ENCODE measurements around the gene HS3ST5. TPM values are rescaled to one million over a fixed set of nuclear protein-coding genes. Genes with fewer than 3 reads are reported as not detected.

Gene HS3ST5
- total and polyA plus RNA-seq, 9 donors = 0.08 TPM; not detected in 8

DNA sequence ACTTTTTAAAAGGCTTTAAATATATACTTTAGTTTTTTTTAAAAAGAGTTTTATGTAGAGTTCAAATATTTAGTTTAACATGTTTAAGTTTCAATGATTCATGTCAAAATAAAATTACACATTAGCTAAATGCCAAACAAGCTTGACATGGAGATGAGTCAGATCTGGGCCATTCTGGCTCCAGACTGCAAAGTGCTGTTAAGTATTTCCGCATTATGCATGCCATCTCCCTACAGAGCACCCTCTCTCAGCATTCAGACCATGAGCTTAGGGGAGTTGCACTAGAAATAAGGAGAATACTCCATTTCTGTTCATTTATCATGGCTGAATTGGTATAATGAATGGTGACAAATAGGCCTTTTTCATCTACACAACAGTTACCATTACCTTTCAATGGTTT, 21.5 kb upstream of the HS3ST5 start:
- DNase-seq = no peak
- no peaks in the 10 kb centered on the region for H3K27me3 ChIP-seq
- no peaks in the 10 kb centered on the region for H3K9me3 ChIP-seq
- 91 to 93% (median 91%) methylated on average over 1 of the region's 1 CpG for WGBS, 3 donors
- H3K27ac ChIP-seq = no peak overlapping the region
- TF ChIP-seq POLR2A (IDR thresholded peaks at IDR 0.05) = no peak
- no peak overlapping the region for H3K4me3 ChIP-seq
- intact Hi-C loops (cut with DNase I) = no loop called here
- H3K4me1 ChIP-seq (ENCODE audit: insufficient read depth) = no peaks in the 10 kb centered on the region
- no peaks in the 10 kb centered on the region for H3K36me3 ChIP-seq

DNA sequence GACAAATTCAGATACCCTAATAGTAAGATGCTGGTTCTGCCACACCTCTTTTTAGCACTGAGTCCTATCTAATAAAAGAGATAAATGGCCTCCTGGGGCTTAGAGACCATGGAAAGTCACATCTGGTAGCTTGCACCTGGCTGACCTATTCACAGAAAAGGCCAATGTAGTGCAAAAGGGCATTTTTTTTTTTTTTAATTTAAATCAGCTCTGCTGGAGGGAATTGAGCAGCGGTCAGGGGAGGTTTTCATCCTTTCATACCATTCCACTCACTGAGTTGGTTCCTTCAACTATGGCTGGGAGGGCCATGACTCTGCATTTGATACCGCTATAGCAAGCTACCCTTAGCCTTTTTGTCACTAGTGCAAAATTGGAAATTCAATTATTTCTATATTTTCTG, 20.1 kb upstream of the HS3ST5 start:
- TF ChIP-seq POLR2A (IDR thresholded peaks at IDR 0.05) (no peak), EP300 (IDR thresholded peaks at IDR 0.05) (no peak)
- TF ChIP-seq, protein P1, sequence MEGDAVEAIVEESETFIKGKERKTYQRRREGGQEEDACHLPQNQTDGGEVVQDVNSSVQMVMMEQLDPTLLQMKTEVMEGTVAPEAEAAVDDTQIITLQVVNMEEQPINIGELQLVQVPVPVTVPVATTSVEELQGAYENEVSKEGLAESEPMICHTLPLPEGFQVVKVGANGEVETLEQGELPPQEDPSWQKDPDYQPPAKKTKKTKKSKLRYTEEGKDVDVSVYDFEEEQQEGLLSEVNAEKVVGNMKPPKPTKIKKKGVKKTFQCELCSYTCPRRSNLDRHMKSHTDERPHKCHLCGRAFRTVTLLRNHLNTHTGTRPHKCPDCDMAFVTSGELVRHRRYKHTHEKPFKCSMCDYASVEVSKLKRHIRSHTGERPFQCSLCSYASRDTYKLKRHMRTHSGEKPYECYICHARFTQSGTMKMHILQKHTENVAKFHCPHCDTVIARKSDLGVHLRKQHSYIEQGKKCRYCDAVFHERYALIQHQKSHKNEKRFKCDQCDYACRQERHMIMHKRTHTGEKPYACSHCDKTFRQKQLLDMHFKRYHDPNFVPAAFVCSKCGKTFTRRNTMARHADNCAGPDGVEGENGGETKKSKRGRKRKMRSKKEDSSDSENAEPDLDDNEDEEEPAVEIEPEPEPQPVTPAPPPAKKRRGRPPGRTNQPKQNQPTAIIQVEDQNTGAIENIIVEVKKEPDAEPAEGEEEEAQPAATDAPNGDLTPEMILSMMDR (IDR thresholded peaks at IDR 0.05) = no peak
- no peaks in the 10 kb centered on the region for H3K4me1 ChIP-seq (ENCODE audit: insufficient read depth)
- intact Hi-C loops (cut with DNase I) = no loop called here
- no peaks in the 10 kb centered on the region for H3K36me3 ChIP-seq
- H3K4me3 ChIP-seq = no peak overlapping the region
- H3K9me3 ChIP-seq = no peaks in the 10 kb centered on the region
- no peaks in the 10 kb centered on the region for H3K27me3 ChIP-seq
- no peak overlapping the region for H3K27ac ChIP-seq
- no peak for DNase-seq
- 91 to 97% (median 94%) methylated on average over 2 of the region's 2 CpGs for WGBS, 3 donors

DNA sequence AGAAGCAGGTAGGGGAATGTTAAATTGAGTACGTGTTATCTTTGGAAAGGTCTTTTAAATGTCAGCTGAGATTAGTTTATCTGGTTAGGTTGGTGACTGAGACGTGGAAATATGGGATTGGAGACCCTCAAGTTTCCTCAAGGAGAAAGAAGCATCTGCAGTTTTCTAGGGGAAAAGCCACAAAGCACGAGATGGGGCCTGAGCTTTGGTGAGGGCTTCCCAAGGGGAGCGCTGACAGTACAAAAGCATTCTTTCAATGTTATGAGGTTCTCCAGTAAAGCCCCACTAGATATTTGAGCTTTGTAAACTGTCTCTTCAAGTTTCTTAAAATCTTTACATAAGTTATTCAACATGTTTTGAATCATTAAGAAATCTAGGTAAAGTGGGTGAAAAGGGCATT, 19.6 kb upstream of the HS3ST5 start:
- no peaks in the 10 kb centered on the region for H3K9me3 ChIP-seq
- intact Hi-C loops (cut with DNase I) = no loop called here
- no peak for DNase-seq
- WGBS, 3 donors = 79 to 83% (median 83%) methylated on average over 4 of the region's 4 CpGs
- H3K4me3 ChIP-seq = no peak overlapping the region
- H3K36me3 ChIP-seq = no peaks in the 10 kb centered on the region
- no peak overlapping the region for H3K27ac ChIP-seq
- TF ChIP-seq EP300 (IDR thresholded peaks at IDR 0.05) (no peak), POLR2A (IDR thresholded peaks at IDR 0.05) (no peak)
- TF ChIP-seq, protein P1 (IDR thresholded peaks at IDR 0.05) = no peak
- H3K27me3 ChIP-seq = no peaks in the 10 kb centered on the region
- H3K4me1 ChIP-seq (ENCODE audit: insufficient read depth) = no peaks in the 10 kb centered on the region

DNA sequence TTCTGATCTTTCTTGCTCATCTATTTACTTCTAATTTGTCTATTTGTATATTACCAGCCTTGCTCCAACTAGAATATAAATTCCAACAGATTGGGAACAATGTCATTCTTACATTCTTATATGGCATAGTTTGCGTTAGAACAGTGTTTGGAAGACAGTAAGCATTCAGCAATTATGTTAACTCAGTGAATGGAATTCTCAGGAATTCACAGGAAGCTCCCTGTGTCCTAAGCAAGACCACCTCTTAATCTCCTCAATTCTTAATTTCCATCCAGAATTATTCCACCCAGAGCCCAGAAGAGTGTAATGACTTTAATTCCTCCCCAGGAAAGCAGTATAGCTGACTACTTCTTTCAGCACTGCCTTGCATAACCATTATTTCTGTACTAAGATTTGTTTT, 18.2 kb upstream of the HS3ST5 start:
- H3K4me1 ChIP-seq (ENCODE audit: insufficient read depth) = no peaks in the 10 kb centered on the region
- intact Hi-C loops (cut with DNase I) = no loop called here
- H3K27ac ChIP-seq = no peak overlapping the region
- no peaks in the 10 kb centered on the region for H3K36me3 ChIP-seq
- H3K27me3 ChIP-seq = no peaks in the 10 kb centered on the region
- TF ChIP-seq, protein P1 (IDR thresholded peaks at IDR 0.05) = no peak
- 59 to 71% (median 70%) methylated on average over 1 of the region's 1 CpG for whole genome bisulfite sequencing, 3 donors
- no peak overlapping the region for H3K4me3 ChIP-seq
- H3K9me3 ChIP-seq = no peaks in the 10 kb centered on the region
- no peak for DNase-seq

DNA sequence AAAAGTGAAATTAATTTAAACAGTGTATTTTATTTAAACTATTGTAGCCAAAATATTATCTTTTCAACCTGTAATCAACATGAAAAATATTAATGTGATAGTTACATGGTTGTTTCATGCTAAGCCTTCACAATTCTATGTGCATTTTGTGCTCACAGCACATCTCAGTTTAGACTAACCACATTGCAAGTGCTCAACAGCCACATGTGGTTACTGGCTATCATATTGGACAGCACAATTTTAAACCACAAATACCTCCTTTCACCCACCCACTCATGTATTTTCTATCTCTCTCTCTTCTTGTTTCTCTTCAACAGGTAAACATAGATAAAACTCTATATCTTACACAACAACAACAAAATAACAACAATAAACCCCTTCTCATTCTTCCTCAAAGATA, 12.5 kb upstream of the HS3ST5 start:
- H3K9me3 ChIP-seq = no peaks in the 10 kb centered on the region
- TF ChIP-seq POLR2A (IDR thresholded peaks at IDR 0.05) (no peak), EP300 (IDR thresholded peaks at IDR 0.05) (no peak)
- TF ChIP-seq, protein P1 (IDR thresholded peaks at IDR 0.05) = no peak
- no peak for DNase-seq
- no peaks in the 10 kb centered on the region for H3K4me1 ChIP-seq (ENCODE audit: insufficient read depth)
- H3K36me3 ChIP-seq = no peaks in the 10 kb centered on the region
- no peak overlapping the region for H3K27ac ChIP-seq
- H3K4me3 ChIP-seq = no peak overlapping the region
- intact Hi-C loops (cut with DNase I) = no loop called here
- H3K27me3 ChIP-seq = no peaks in the 10 kb centered on the region

All from ovary (tissue), 9 donors.